NCI-H1930 (cell line): Measurements from ENCODE around the gene CUL2.
"Not testable (repeated sequence)": the region's sequence is repeated elsewhere in the genome, so short reads cannot be mapped to it uniquely, and the experiment has no call there.

Source experiments
- DNase-seq, 2 experiments: peaks; one replicate each; lab custom pipeline; 2025; lab: John Stamatoyannopoulos, UW

The CUL2 gene

DNA sequence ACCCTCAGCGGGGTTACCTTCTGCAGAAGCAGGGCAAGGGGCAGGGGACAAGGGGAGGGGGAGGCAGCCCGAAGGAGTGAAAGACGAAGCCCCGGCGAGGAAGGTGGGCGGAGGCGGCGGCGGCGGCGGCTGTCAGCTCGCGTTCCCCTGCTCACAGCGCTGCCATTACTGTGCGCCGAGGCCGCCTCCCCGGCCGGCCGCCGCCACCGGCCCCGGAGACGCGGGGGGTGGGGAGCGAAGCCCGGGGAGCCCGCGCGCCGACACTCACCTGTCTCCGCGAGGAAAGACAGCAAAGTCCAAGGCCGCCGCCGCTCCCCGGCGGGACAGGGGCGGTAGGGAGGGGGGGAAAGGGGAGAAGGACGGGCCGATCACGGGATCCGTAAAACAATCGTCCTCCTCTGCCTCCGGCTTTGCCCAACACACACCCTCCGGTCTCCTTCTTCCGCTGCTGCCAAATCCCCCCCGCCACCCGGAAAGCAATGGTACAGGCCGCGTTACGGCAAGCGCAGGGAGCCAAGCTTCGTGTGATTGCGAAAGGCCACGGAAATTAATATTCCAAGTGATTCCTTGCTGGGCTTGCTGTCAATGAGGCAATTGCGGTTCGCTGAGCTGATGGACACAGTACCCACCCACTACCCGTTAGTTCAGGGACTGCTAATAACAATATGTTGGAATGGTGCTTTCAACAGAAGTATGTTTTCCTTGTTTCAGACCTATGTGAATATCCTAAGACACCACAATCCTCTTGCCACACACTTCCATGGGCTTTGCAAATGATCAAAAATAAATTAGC, at the start of gene CUL2:
CUL2 (minus strand) TSS at position 180 of the 793 bp plus-strand sequence. CDS start 19,024 bp downstream, outside the sequence.
- peak; percentile 6 to 63 for DNase-seq

DNA sequence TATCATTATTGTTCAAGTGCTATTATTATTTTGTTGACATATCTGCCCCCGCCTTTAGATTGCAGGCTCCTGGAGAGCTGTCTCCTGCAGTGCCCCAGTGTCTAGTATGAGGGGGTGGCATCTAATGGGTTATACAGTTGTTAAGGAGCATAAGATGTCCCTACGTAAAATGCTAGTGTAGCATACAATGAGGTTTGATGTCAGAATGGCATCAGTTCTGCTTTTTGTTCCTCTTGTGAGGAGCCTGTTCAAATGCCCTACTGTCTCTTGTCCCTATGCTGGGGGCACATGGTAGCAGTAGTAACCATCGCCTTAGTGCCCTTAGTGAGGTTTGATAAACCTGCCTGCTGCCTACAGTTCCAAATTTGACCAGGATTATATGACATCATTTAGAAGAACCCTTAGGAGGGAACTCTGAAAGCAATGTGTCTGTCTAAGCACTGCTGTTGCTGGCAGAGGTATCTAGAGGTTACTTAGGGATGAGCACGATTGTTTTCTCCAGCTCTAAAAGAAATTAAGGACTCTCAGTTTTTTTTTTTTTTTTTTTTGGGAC, 46.2 kb upstream of the CUL2 start:
- no peak for DNase-seq

DNA sequence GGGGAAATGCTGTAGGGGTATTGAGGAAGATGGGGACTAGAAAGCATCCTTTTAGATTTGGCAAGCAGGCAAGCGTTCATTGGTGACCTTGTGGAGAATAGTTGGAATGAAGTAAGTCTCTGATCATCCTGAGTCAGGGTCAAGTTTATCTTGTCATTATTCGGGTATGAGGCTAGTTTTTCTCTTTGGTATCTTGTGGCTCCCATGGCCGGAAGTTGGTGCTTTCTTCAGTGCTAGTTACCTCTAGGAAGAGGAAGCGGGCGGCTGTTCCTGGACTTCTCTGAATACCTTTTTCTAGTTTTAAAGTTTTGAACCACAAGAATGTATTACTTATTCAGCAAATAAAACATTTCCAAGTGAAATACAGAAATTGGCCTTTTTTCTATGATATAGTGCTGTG, 45.7 kb upstream of the CUL2 start:
- DNase-seq = no peak

DNA sequence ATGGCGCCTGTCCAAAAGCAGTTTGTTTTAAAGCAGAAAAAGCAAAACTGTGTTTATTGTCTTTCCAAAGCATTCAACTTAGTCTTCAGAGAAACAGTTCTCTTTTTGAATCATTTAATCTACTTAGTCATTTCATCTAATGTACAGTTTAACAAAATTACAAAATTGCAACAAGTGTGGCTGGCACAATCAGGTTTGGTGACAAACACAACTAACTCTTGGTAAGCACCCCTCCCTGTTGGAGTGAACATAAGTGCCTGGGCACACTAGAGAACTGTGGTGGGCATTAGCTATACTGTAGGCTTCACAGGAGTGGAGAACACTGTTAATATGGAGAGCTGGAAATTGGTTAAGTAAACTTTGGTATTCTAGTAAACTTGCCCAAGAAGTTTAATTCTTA, 43.4 kb upstream of the CUL2 start:
- no peak for DNase-seq

DNA sequence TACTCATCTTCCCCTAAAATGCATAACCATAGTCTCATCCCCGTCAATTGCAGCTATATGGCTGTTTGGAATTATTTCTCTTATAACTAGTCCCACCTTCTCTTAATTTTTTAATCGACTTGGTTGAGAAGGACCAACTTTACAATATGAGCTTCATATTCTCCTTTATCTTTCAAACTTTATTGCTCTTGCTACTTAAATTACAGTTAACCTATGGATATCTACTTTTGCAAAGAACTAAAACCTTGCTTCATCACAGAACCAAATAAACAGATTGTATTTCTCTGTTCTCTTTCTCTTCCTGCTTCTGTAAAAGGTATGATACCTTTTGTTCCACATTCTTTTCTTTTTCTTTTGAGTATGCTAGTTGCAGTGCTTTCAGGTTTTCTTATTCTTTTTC, 42.6 kb upstream of the CUL2 start:
- DNase-seq = no peak

DNA sequence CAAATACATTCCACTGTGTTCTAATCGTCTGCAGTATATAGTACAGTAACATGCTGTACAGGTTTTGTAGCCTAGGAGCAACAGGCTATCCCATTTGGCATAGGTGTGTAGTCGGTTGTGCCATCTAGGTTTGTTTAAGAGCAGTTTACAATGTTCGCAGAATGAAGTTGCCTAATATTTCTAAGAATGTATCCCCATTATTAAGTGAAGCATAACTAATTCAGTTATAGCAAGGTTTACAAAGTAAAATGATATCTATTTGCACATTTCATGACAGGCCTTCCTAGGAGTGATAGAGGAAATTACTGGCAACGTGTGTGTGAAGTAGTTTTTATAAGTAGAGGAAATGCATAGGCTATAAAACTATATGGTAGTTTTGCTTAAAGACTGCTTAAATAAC, 40.5 kb upstream of the CUL2 start:
- no peak for DNase-seq

DNA sequence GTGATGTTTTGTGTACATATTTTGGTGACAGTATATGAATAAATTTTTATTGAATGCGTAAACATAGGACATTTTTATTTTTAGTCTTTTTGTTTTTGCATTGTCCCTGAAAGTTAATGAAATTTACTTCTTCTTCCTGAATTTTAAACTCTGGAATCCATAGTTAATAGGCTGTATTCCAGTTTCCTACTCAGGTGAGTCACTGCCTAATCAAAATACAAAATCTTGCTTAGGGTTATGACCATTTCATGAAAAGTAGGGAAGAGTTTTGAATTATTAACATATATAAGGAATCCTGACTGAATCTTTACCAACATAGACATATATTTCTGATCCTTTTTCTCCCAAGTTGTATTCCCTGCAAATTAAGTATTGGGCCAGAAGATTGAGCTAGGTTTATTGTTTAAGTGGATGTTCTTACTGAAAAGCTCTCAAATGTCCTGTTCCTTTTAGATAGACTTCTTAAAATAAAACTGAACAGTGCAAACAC, 39.1 kb upstream of the CUL2 start:
- no peak for DNase-seq

DNA sequence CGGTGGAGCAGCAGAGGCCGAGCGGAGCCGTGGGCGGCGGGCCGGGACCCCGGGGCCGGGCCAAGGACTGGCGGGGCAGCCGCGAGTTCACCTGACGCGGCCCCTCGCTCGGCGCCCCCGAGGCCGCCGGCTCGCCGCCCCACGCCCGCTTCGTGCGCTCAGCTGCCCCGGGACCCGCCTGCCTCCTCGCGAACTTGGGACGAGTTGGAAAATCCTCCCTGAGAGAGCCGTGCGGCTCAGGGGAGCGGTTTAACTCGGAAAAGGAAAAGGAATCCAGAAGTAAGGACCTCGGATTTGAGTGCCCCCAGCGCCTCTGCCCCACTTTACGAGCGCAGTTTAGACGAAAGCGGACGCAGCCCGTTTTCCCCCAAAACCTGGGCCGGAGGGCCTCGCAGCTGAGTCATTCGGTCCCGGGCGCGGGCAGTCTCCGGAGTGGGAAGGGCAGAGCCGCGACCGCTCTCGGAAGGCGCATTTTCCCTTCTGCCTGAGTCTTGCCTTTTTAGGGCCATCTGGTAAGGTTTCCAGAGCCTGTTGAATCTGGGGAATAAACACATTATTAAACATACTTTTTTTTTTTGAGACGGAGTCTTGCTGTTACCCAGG, 37.2 kb upstream of the CUL2 start:
- no peak for DNase-seq

DNA sequence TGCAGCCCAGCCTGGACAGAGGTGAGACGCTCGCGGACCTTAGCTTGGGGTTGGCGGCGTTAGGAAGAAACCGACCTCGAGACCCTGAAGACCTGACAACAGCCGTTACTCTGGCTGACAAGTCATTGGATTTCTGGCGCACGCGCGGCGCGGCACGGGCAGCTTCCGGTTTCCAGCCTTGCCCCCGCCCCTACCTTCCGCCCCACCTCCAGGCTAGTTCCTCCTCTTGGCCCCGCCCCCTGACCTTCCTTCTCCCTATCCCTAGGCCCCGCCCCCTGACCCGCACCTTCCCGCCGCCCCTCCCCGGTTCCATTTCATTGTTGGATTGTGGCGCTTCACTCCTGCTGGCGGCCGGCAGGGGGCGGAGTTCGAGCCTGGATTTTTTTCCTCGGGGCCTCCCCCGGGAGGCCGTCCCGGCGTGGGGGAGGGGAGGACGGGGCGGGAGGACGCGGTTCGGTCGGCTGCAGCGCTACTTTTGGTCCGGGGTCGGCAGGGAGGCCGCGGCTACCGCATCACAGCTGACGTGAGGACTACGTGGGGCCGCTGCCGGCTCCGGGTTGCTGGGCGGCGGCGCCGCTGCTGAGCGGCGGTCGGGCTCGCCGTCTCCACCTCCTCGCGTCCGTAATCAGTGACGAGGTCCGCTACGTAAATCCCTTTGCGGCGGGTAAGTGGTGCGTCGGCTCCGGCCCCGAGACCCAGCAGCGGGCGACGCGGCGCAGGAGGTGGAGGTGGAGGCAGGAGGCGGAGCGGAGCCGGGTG, 36.6 kb upstream of the CUL2 start, which contains the start of gene CREM:
CREM (plus strand) TSS at position 317 of the 759 bp plus-strand sequence. CDS start 10,990 bp downstream, outside the sequence.
- peak; percentile 73 to 75 for DNase-seq

DNA sequence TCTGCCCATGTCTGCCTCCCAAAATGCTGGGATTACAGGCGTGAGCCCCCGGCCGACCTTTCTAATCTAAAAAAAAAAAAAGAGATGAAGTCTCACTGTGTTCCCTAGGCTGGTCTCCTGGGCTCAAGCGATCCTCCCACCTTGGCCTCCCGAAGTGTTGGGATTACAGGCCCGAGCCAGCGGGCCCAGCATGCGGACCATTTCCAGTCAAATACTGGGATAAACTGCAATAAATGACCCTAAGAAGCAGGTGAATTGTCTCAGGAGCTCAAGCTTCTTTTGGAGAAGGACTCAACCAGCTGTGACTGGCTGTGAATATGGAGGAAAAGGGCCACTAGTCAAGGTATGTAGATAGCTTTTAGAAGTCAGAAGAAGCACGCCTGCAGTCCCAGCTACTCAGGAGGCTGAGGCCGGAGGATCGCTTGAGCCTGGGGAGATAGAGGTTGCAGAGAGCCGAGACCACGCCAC, 36.0 kb upstream of the CUL2 start:
- DNase-seq = no peak

DNA sequence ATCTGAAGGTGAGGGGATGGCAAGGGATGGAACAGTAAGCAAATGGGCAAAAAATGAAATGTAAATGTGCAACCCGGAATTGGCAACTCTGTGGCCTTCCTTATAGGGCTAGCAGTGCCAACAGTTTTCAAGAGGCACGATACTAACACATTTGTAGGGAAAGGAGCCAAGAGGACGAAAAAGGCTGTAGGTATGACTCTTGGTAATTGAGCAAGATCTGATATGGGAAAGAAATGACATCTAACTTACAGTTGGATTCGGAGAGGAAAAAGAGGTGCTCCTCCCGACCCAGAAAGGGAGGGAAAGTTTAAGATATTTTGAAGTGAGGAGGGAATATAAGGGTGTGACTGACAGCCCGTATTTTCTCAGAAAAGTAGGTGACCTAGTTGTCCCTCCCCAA, 34.4 kb upstream of the CUL2 start:
- no peak for DNase-seq

DNA sequence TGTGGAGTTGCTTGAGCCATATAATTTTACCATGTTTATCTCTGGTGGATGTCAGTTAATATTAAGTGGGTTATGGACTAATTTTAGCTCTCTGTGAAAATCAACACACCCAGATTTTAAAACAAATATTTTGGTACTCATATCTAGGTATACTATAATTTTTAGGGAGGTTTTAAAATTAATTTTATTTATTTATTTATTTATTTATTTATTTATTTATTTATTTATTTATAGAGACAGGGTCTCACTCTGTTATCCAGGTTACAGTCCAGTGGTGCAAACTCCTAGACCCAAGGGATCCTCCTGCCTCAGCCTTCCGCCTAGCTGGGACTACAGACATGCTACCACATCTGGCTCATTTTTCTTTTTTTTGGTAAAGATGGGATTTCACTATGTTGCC, 29.2 kb upstream of the CUL2 start:
- DNase-seq = no peak

DNA sequence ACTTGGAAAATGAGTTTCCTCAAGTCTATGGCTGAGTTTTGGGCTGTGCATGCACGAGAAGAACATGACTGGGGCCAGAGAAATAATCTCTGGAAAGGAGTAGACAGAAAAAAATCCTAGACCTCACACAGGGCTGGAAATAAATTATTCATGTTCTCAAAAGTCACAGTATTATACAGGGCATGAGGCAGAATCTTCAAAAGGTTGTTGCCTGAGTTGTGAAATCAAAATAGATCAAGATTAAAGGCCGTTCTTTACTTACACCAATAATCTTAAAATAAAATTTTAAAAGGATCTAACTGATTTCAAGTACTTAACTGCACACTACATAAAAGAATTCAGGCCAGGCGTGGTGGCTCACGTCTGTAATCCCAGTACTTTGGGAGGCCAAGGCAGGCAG, 22.4 kb upstream of the CUL2 start:
- DNase-seq = no peak

DNA sequence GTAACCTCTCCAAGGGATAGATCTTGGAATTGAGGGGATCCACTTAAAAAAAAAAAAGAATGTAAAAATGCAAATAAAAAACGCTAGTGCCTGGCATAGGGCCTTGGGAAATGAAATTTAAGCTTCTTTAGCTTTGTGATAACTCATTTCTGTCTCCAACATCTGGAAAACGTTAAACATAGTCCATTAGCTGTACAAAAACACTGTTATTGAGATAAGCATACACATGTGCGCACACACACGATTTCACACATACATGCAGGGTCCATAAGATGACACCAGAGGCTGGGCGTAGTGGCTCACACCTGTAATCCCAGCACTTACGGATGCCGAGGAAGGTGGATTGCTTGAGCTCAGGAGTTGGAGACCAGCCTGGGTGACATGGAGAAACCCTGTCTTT, 13.7 kb upstream of the CUL2 start:
- DNase-seq = no peak

DNA sequence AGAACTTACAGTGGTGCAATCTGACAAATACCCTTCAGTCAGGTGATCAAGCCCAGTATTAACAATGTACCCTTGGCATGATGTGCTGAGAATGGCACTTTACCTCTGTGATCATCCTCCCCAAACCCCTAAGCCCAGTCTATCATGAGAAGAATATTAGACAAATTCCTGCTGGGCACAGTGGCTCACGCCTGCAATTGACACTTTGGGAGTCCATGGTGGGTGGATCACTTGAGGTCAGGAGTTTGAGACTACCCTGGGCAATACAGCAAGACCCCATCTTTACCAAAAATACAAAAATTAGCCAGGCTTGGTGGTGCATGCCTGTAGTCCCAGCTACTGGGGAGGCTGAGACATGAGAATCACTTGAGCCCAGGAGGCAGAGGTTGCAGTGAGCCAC, 7.4 kb upstream of the CUL2 start:
- no peak for DNase-seq

DNA sequence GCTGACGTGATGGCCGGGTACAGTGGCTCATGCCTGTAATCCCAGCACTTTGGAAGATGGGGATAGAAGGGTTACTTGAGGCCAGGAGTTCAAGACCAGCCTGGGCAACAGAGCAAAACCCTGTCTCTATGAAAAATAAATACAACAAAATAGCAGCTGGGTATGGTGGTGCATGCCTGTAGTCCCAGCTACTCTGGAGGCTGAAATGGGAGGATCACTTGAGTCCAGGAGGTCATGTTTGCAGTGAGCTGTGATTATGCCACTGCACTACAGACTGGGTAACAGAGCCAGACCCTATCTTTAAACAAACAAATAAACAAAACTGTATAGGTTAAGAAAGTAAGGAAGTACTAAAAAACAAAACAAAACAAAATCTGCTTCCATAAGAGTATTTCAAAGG, 6.2 kb upstream of the CUL2 start:
- DNase-seq = no peak

DNA sequence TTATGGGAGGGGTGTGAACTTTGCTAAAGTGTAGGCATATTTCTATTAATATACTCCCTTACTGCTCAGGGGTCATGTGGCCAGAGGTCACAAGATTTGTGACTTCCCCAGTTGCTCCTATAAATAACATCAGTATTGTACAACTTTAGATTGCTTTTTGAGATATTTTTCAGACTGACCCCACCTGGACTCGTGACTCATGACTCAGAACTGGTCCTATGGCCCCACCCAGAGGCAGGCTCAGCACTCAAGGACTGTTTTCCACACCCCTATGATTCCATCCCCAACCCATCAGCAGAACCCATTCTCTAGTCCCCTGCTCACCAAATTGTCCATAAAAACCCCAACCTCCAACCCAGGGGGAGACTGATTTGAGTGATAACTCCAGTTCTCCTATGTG, 2.7 kb upstream of the CUL2 start:
- DNase-seq = no peak

DNA sequence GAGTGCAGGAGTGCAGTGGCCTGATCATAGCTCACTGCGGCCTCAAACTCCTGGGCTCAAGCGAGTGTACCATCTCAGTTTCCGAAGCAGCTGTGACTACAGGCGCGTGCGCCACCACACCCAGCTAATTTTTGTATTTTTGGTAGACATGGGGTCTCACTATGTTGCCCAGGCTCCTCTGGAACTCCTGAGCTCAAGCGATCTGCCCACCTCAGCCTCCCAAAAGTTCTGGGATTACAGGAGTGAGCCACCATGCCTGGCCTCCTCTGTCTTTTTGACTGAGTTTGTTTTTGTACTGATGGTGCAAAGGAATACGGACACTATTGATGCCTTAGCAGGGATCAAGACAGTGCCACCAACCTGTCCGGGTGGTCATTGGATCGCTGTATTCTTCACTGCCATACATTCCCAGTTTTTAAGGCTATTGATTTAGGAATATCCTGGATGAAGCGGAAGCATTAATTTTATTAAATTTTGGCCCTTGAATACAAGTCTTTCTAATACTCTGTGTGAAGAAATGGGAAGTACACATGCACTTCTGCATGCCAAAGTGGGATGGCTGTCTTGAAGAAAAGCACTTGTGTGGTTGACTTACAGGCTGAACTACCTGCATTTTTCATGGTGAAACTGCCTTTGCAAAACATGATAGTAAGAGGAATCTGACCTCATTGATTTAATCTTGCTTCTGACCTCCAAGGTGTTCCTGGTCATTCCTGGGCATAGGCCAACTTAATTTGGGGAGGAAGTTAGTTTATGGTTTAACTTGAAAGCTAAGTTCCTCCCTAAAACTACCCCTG, 2.1 kb upstream of the CUL2 start:
- no peak for DNase-seq

DNA sequence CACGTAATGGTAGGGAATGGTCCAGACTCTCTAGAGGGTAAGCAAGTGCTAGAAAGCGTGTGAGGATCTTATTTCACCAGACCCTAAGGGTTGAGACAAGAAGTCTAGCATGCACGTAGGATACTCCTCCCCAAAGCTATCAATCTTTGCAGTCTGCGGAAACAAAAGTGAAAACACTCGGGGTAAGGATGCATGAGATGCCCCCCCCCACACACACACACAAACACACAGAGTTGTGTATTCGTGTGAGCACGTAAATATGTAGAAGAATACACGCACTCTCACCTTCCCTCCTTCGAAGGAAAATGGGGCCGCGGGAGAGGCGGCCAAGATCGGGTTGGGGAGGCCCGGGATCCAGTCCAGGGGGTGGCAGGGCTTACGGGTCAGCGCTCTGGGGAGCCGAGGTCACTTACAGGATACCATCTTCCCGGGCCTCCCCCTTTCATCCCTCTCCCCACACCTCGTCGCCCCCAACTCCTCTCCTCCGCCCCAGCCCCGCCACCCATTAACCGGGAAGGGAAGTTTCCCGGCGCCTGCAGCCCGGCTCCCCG, 455 bp downstream of the CUL2 start:
- no peak for DNase-seq

DNA sequence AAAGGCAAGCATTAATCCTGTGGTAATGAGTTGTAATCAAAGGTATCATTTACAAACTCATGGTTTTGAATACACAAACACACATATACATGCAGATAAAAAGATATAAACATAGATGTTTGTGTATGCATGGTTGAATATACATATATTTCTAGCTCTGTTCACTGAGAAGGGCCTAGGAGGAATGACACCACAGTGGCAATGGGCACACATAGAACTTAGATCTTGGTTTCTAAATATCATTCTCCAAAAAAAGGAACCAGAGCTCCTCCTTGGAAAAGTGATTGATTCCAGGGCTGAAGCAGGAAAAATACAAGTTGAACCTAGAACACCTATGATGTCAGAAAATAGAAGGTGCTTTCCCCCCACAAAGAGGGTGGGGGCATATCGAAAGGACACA, 6.9 kb downstream of the CUL2 start:
- no peak for DNase-seq

DNA sequence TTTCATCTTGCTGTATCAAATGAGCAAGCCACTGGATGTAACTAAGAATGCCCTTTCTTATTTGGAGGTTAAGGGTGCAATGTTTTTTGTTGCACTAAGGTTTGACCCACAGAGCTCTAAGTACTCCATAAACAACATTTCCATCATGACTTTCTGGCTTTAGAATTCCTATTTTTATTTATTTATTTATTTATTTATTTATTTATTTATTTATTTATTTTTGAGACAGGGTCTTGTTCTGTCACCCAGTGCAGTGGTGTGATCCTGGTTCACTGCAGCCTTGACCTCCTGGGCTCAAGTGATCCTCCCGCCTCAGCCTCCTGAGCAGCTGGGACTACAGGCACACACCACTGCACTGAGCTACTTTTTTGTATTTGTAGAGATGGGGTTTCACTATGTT, 9.9 kb downstream of the CUL2 start:
- not testable (repeated sequence) for DNase-seq
